ENCODE results near the gene ABLIM2. TPM values are rescaled to one million over a fixed set of nuclear protein-coding genes. Genes with fewer than 3 reads are reported as not detected.

The ABLIM2 gene
- total RNA-seq, 5 donors from 2014 or later (not counting 1 experiment from before 2014, with no cell fraction given), result 2.6 to 7.0 (median 5.5) TPM

GRCh38 chr4:8167815-8168214 lies 9.2 kb upstream of the ABLIM2 start:
- peaks cover 3% of the 10 kb centered on the region for H3K36me3 Mint-ChIP-seq
- H3K27me3 Mint-ChIP-seq, result peaks cover 11 to 25% of the 10 kb centered on the region in 2 donors
- ChIA-PET POLR2A (interaction anchor here in 1 of 2 donors (1.1 kb wide), 1 partner anchor 69 kb away, joined by 3 read pairs; no protein-coding TSS in a partner anchor), CTCF (no interaction called here)
- H3K4me1 ChIP-seq (ENCODE audit: control insufficient read depth in 1 of 2, extremely low read depth in 1 of 2, insufficient read depth in 2 of 2, low read length in 2 of 2), result peaks cover 0 to 6% of the 10 kb centered on the region in 2 experiments
- no CpG with 5 or more reads among the region's 2 CpGs for WGBS (ENCODE audit: insufficient coverage)
- H3K9me3 ChIP-seq, result no peaks in the 10 kb centered on the region
- H3K9me3 Mint-ChIP-seq, result peaks cover 0 to 15% (median 5%) of the 10 kb centered on the region in 3 donors
- no peak overlapping the region for H3K27ac Mint-ChIP-seq
- H3K4me3 ChIP-seq (ENCODE audit: control insufficient read depth in 1 of 2, extremely low read depth in 1 of 2, low read length in 1 of 2), result no peak overlapping the region
- no peak for DNase-seq
- H3K4me3 Mint-ChIP-seq, result no peak overlapping the region
- H3K4me1 Mint-ChIP-seq, result peaks cover 0 to 11% (median 0%) of the 10 kb centered on the region in 3 donors
- H3K36me3 ChIP-seq (ENCODE audit: control insufficient read depth in 2 of 2, extremely low read depth in 1 of 2, insufficient read depth in 1 of 2, low read length in 1 of 2), result no peaks in the 10 kb centered on the region
- H3K27ac ChIP-seq (ENCODE audit: low read length), result no peak overlapping the region
- peaks cover 0 to 45% of the 10 kb centered on the region in 2 experiments for H3K27me3 ChIP-seq (replicated peaks in 1 of 2; ENCODE audit: control insufficient read depth in 2 of 2, extremely low read depth in 1 of 2, insufficient read depth in 2 of 2, low read length in 1 of 2)
- no peak for ATAC-seq (replicated peaks in 1 of 4)

GRCh38 chr4:8167291-8167690 lies 8.7 kb upstream of the ABLIM2 start:
- DNase-seq (no peak), ATAC-seq (replicated peaks in 1 of 4) (no peak)
- Mint-ChIP-seq H3K9me3 (peaks cover 0 to 15% (median 5%) of the 10 kb centered on the region in 3 donors), H3K4me3 (no peak overlapping the region), H3K36me3 (peaks cover 3% of the 10 kb centered on the region), H3K27ac (no peak overlapping the region), H3K27me3 (peaks cover 11 to 21% of the 10 kb centered on the region in 2 donors), H3K4me1 (peaks cover 0 to 9% (median 0%) of the 10 kb centered on the region in 3 donors)
- CTCF ChIA-PET, result no interaction called here
- Histone ChIP-seq H3K27me3 (replicated peaks in 1 of 2; ENCODE audit: control insufficient read depth in 2 of 2, extremely low read depth in 1 of 2, insufficient read depth in 2 of 2, low read length in 1 of 2) (peaks cover 0 to 42% of the 10 kb centered on the region in 2 experiments), H3K27ac (ENCODE audit: low read length) (no peak overlapping the region), H3K4me1 (ENCODE audit: control insufficient read depth in 1 of 2, extremely low read depth in 1 of 2, insufficient read depth in 2 of 2, low read length in 2 of 2) (peaks cover 0 to 3% of the 10 kb centered on the region in 2 experiments), H3K9me3 (no peaks in the 10 kb centered on the region), H3K36me3 (ENCODE audit: control insufficient read depth in 2 of 2, extremely low read depth in 1 of 2, insufficient read depth in 1 of 2, low read length in 1 of 2) (no peaks in the 10 kb centered on the region), H3K4me3 (ENCODE audit: control insufficient read depth in 1 of 2, extremely low read depth in 1 of 2, low read length in 1 of 2) (no peak overlapping the region)
- no CpG with 5 or more reads among the region's 2 CpGs for WGBS (ENCODE audit: insufficient coverage)
- POLR2A ChIA-PET, result interaction anchor here in 1 of 2 donors (1.1 kb wide), 1 partner anchor 70 kb away, joined by 3 read pairs; no protein-coding TSS in a partner anchor

- CTCF ChIA-PET, result no interaction called here
Observed at GRCh38 chr4:8165374-8165896, 6.8 kb upstream of the ABLIM2 start.

GRCh38 chr4:8164687-8165086 lies 6.1 kb upstream of the ABLIM2 start:
- 96% methylated on average over 4 of the region's 10 CpGs for WGBS (ENCODE audit: insufficient coverage)
- Mint-ChIP-seq H3K36me3 (peaks cover 3% of the 10 kb centered on the region), H3K27ac (no peak overlapping the region), H3K27me3 (peaks cover 6 to 11% of the 10 kb centered on the region in 2 donors), H3K4me1 (peaks cover 3 to 7% (median 6%) of the 10 kb centered on the region in 3 donors), H3K4me3 (no peak overlapping the region), H3K9me3 (peaks cover 0 to 15% (median 5%) of the 10 kb centered on the region in 3 donors)
- Histone ChIP-seq H3K4me1 (ENCODE audit: control insufficient read depth in 1 of 2, extremely low read depth in 1 of 2, insufficient read depth in 2 of 2, low read length in 2 of 2) (peaks cover 0 to 7% of the 10 kb centered on the region in 2 experiments), H3K9me3 (no peaks in the 10 kb centered on the region), H3K27ac (ENCODE audit: low read length) (no peak overlapping the region), H3K27me3 (replicated peaks in 1 of 2; ENCODE audit: control insufficient read depth in 2 of 2, extremely low read depth in 1 of 2, insufficient read depth in 2 of 2, low read length in 1 of 2) (peaks cover 0 to 21% of the 10 kb centered on the region in 2 experiments), H3K4me3 (ENCODE audit: control insufficient read depth in 1 of 2, extremely low read depth in 1 of 2, low read length in 1 of 2) (no peak overlapping the region), H3K36me3 (ENCODE audit: control insufficient read depth in 2 of 2, extremely low read depth in 1 of 2, insufficient read depth in 1 of 2, low read length in 1 of 2) (no peaks in the 10 kb centered on the region)
- DNase-seq, result no peak
- no peak for ATAC-seq (replicated peaks in 1 of 4)
- ChIA-PET POLR2A (no interaction called here), CTCF (no interaction called here)

More at GRCh38 chr4:8165374-8165896, 6.8 kb upstream of the ABLIM2 start:
- POLR2A ChIA-PET, result no interaction called here
- Histone ChIP-seq H3K36me3 (ENCODE audit: control insufficient read depth in 2 of 2, extremely low read depth in 1 of 2, insufficient read depth in 1 of 2, low read length in 1 of 2) (no peaks in the 10 kb centered on the region), H3K27me3 (replicated peaks in 1 of 2; ENCODE audit: control insufficient read depth in 2 of 2, extremely low read depth in 1 of 2, insufficient read depth in 2 of 2, low read length in 1 of 2) (peaks cover 0 to 25% of the 10 kb centered on the region in 2 experiments), H3K4me3 (ENCODE audit: control insufficient read depth in 1 of 2, extremely low read depth in 1 of 2, low read length in 1 of 2) (no peak overlapping the region), H3K27ac (ENCODE audit: low read length) (no peak overlapping the region), H3K4me1 (ENCODE audit: control insufficient read depth in 1 of 2, extremely low read depth in 1 of 2, insufficient read depth in 2 of 2, low read length in 2 of 2) (no peaks in the 10 kb centered on the region), H3K9me3 (no peaks in the 10 kb centered on the region)
- peaks cover 0 to 4% (median 2%) of the 10 kb centered on the region in 3 donors for H3K4me1 Mint-ChIP-seq
- WGBS (ENCODE audit: insufficient coverage), result 88% methylated on average over 6 of the region's 6 CpGs
- no peak for ATAC-seq (replicated peaks in 1 of 4)
- DNase-seq, result no peak
- H3K36me3 Mint-ChIP-seq, result peaks cover 3% of the 10 kb centered on the region
- peaks cover 11% of the 10 kb centered on the region in 2 donors for H3K27me3 Mint-ChIP-seq
- peaks cover 0 to 15% (median 5%) of the 10 kb centered on the region in 3 donors for H3K9me3 Mint-ChIP-seq
- no peak overlapping the region for H3K27ac Mint-ChIP-seq
- H3K4me3 Mint-ChIP-seq, result no peak overlapping the region

DNA sequence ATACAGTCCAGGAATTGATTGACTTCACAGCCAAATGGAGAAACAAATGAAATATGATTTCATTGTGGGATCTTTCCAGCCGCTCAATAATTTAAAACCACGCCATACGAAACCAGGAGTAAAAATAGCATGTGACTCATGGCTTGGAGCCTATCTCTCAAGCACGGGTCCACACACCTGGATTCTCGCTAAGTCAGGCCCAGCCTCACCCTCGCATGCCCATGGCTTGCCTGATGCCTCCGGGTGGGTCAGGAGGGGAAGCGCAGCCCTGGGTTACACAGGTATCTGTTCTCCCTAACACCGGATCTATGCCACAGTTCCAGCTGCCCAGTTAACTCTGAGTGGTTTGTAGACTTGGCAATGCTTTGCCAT lies 5.6 kb upstream of the ABLIM2 start:
- no peak overlapping the region for H3K4me3 Mint-ChIP-seq
- no peaks in the 10 kb centered on the region for H3K36me3 ChIP-seq (ENCODE audit: control insufficient read depth in 2 of 2, extremely low read depth in 1 of 2, insufficient read depth in 1 of 2, low read length in 1 of 2)
- H3K36me3 Mint-ChIP-seq, result peaks cover 3% of the 10 kb centered on the region
- ATAC-seq (replicated peaks in 1 of 4) (no peak), DNase-seq (no peak)
- CTCF ChIA-PET, result no interaction called here
- H3K4me3 ChIP-seq (ENCODE audit: control insufficient read depth in 1 of 2, extremely low read depth in 1 of 2, low read length in 1 of 2), result no peak overlapping the region
- H3K27me3 ChIP-seq (replicated peaks in 1 of 2; ENCODE audit: control insufficient read depth in 2 of 2, extremely low read depth in 1 of 2, insufficient read depth in 2 of 2, low read length in 1 of 2), result peaks cover 0 to 21% of the 10 kb centered on the region in 2 experiments
- H3K4me1 ChIP-seq (ENCODE audit: control insufficient read depth in 1 of 2, extremely low read depth in 1 of 2, insufficient read depth in 2 of 2, low read length in 2 of 2), result peaks cover 0 to 12% of the 10 kb centered on the region in 2 experiments
- H3K27ac Mint-ChIP-seq, result no peak overlapping the region
- H3K9me3 Mint-ChIP-seq, result peaks cover 0 to 15% (median 5%) of the 10 kb centered on the region in 3 donors
- H3K4me1 Mint-ChIP-seq, result peaks cover 8 to 11% (median 10%) of the 10 kb centered on the region in 3 donors
- H3K9me3 ChIP-seq, result no peaks in the 10 kb centered on the region
- peaks cover 3 to 11% of the 10 kb centered on the region in 2 donors for H3K27me3 Mint-ChIP-seq
- WGBS (ENCODE audit: insufficient coverage), result 63% methylated on average over 4 of the region's 9 CpGs
- H3K27ac ChIP-seq (ENCODE audit: low read length), result no peak overlapping the region
- POLR2A ChIA-PET, result no interaction called here

- Histone ChIP-seq H3K4me3 (ENCODE audit: control insufficient read depth in 1 of 2, extremely low read depth in 1 of 2, low read length in 1 of 2) (no peak overlapping the region), H3K27me3 (replicated peaks in 1 of 2; ENCODE audit: control insufficient read depth in 2 of 2, extremely low read depth in 1 of 2, insufficient read depth in 2 of 2, low read length in 1 of 2) (peaks cover 0 to 21% of the 10 kb centered on the region in 2 experiments), H3K4me1 (ENCODE audit: control insufficient read depth in 1 of 2, extremely low read depth in 1 of 2, insufficient read depth in 2 of 2, low read length in 2 of 2) (peaks cover 0 to 15% of the 10 kb centered on the region in 2 experiments), H3K36me3 (ENCODE audit: control insufficient read depth in 2 of 2, extremely low read depth in 1 of 2, insufficient read depth in 1 of 2, low read length in 1 of 2) (no peaks in the 10 kb centered on the region), H3K9me3 (no peaks in the 10 kb centered on the region), H3K27ac (ENCODE audit: low read length) (no peak overlapping the region)
- ATAC-seq (replicated peaks in 1 of 4) (no peak), DNase-seq (no peak)
- Mint-ChIP-seq H3K27ac (no peak overlapping the region), H3K27me3 (peaks cover 3 to 11% of the 10 kb centered on the region in 2 donors), H3K4me1 (peaks cover 13 to 14% (median 14%) of the 10 kb centered on the region in 3 donors), H3K9me3 (peaks cover 0 to 10% (median 5%) of the 10 kb centered on the region in 3 donors), H3K36me3 (peaks cover 3% of the 10 kb centered on the region), H3K4me3 (no peak overlapping the region)
- WGBS (ENCODE audit: insufficient coverage), result 88% methylated on average over 17 of the region's 19 CpGs
- POLR2A ChIA-PET, result no interaction called here
- CTCF ChIA-PET, result no interaction called here
Observed at GRCh38 chr4:8163436-8164193, 5.0 kb upstream of the ABLIM2 start.
